ENCODE data around the gene ZNF768.

DNA sequence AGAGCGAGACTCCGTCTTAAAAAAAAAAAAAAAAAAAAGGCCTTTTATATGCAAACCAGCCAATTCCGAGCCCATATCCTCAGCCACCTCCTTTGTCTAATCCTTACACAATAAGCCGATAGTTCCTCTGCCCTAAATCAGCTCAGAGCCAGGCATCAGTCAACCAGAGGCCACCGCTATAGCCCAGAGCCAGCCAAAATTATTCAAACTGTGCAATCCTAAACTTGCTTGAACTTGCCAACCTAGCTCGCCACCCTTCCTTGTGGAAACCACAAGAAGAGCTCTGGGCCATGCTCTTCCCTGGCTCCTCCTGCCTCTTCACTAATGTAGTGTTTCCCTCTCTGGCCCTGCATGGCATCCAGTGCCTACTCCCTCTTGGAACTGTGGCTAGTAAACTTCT, 36.2 kb downstream of the ZNF768 start:
- TF ChIP-seq EZH2 (IDR thresholded peaks at IDR 0.05) (no peak), POLR2AphosphoS5 (IDR thresholded peaks at IDR 0.05; ENCODE audit: borderline replicate concordance, low read depth, low read length) (no peak)

Data from SK-N-MC (cell line).